GM18951 (cell line): ENCODE measurements around the gene INCENP.

Source experiments
- POLR2A ChIP-seq: IDR thresholded peaks from 4 replicates; pipeline ENCODE4 v1.6.1; 2011; ENCODE audit warnings: mild to moderate bottlenecking; ENCODE audit not compliant: insufficient read length, insufficient read depth; ENCODE audit errors: extremely low read depth
- in situ Hi-C: fragments of 300-500 bp; cut with MboI; formaldehyde crosslinking; loops from one replicate; pipeline ENCODE4 v1.12.0; 2022; ENCODE audit warnings: low sequenced_read_pairs, mixed read lengths, inconsistent platforms; ENCODE audit not compliant: unreplicated experiment

Gene INCENP

DNA sequence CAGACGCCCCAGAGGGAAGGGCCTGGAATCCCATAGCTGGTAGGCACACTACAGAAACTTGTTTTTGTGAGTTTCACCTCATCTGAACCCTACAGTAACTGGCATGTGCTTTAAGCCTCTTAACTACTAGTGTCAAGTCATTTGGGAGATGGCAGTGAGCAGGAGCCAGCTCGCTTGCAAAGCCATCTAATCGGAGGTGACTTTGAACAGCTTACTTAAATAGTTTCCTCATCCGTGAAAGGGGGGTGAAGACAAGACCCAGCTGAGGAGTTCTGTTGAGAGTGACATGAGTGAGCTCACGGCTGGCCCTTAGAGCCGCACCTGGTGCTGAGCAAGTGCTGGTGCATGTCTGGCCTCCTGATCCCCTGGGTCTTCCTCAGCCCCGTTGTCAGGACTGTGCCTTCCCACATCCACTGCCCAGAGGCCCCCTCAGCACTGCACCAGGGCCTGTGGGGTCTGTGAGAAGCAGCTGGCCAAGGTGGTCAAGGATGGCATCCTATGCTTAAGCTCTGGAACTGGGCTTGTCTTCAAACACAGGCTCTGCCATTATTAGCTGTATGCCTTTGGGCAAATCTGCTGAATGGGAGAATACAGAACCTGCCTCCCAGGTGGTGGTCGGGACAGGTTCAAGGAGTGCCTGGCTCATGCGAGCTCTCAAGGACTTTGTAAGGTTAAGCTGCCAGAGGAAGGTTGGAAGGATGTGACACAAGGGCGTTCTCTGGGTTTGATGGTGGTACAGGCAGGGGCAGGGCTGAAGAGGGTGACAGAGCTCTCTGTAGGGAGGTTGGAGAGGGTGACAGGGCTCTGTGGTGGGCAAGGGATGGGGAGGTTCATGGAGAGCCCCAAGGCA is 27.3 kb downstream of the INCENP start:
- TF ChIP-seq POLR2A = no peak
- in situ Hi-C loops = no loop called here

GRCh38 chr11:62151737-62152102 is 27.9 kb downstream of the INCENP start:
- in situ Hi-C loops = no loop called here
- no peak for TF ChIP-seq POLR2A

DNA sequence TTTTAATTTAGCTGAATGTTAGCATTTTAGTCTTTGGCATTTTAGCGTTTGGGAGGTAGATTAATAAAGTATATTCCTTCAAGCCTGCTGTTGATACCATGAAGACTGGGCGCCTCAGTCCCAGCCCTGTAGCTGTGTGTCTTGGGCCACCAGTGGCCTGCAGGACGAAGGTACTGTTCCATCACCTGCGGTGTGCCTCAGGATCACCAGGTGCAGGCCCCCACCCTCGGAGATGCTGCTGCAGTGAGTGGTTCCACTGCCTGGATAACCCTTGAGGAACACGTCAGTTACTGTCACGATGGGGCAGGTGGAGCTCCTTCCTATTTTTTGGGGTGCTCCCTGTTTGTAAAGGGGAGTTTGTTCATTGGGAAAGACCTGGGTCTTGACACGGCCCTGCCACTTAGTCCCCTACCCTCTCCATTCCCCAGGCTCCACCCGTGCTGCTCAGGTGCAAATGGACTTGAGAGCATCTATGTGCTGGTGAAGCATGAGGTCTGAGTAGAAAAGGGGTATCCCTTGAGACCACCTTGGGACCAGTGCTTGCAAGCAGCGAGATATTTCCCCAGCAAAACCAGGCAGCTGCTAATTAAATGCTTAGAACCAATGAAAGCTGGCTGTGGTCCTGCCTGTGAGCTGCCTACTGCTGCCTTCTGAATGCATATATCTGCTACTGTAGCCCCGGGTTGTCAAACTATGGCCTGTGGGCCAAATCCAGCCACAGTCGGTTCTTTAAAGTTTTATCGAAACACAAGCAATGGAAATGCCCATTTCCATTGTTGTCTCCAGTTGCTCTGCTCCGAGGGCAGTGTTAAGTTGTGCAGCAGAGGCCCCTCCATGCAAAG is 28.7 kb downstream of the INCENP start:
- in situ Hi-C loops = no loop called here
- no peak for TF ChIP-seq POLR2A

DNA sequence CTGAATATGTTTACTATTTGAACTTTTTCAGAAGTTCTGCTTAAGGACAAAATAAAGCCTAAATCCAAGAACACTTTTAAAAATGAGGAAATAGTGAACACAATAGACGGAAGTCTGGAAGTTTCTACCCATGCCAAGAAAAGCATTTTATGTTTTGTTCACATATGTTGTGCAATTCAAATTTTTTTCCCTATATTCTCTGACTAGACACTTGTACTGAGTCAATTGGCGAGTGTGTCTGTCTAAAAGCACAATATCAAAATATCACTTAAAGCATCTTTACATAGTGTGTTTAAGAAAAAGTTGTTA is 29.2 kb downstream of the INCENP start:
- TF ChIP-seq POLR2A = no peak
- in situ Hi-C loops = no loop called here

DNA sequence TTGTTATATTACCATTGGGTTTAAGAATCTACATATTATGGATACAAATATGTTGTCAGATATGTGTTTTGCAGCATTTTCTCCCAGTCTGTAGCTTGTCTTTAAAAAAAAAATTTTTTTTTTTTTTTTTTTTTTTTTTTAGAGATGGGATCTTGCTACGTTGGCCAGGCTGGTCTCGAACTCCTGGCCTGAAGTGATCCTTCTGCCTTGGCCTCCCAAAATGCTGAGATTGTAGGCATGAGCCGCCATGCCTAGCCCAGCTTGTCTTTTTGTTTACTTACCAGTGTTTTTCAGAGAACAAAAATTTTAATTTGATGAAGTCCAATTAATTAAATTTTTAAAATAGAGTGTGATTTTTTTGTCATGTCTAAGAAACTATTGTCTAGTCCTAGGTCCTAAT is 29.8 kb downstream of the INCENP start:
- no peak for TF ChIP-seq POLR2A
- in situ Hi-C loops = no loop called here

- in situ Hi-C loops = no loop called here
- TF ChIP-seq POLR2A = no peak
Measured at GRCh38 chr11:62157603-62158002, 33.8 kb downstream of the INCENP start.

GRCh38 chr11:62166371-62166770 is 42.6 kb downstream of the INCENP start:
- in situ Hi-C loops = no loop called here
- TF ChIP-seq POLR2A = no peak

DNA sequence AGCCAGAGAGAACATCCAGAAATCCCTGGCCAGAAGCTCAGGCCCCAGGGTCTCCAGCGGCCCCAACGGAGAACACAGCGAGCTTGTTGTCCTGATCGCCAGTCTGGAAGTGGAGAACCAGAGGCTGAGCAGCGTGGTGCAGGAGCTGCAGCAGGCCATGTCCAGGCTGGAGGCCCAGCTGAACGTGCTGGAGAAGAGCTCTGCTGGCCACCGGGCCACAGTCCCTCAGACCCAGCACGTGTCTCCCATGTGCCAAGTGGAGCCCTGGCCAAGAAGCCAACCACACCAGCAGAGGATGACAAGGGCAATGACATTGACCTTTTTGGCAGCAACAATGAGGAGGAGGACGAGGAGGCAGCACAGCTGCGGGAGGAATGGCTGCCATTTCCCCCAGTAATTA is 45.6 kb downstream of the INCENP start:
- TF ChIP-seq POLR2A = no peak
- in situ Hi-C loops = no loop called here

DNA sequence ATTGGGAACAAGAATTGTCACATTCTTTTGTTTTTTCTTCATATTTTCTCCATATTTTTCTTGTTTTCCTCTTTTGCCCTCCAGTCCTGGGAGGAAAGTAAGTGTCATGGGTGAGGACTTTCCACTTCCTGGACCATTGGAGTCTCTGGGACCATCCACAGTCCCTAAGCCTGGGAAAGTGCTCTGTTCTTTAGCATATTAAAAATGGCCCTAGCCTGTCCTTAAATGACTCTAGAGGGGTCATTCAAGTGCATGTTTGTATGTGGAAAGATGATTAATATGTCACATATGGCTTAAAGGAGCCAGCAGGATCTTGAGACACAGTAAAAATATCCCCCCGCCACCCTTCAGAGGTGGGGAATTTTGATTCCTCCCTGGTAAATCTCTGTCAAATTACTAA is 46.1 kb downstream of the INCENP start:
- no peak for TF ChIP-seq POLR2A
- in situ Hi-C loops = no loop called here

DNA sequence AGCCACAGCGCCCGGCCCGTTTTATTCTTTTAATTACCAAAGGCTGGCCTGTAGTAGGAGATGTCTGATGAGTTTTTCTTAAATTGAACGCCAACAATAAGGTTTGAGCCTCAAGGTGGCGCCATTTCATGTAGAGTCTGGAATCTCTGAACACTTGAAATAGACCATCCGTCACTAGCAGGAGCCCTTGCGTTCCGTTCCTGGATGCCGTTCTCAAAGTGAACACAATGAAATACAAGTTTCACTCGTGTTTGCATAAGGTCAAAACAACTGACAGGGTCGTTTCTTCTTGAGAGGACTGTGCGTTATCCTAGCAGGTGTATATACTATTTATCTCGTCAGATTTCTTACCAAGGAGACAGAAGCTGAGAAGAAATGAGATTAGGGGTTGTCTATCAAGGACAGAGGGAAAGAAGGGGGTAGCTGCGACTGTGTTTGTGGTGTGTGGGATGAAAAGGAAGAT is 47.5 kb downstream of the INCENP start:
- no peak for TF ChIP-seq POLR2A
- in situ Hi-C loops = no loop called here

DNA sequence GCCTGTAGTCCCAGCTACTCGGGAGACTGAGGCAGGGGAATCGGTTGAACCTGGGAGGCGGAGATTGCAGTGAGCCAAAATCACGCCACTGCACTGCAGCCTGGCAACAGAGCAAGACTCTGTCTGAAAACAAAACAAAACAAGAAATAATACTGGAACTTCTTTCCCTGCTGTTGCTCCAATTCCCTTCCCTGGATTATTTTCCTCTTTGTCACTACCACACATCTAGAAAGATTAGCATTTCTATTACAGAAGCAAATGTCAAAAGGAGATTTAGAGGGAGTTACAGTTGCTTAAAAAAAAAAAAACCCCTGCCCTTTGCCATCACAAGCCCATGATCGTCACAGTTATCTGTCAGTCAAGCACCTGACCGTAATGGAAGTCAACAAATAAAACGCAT is 48.5 kb downstream of the INCENP start:
- in situ Hi-C loops = no loop called here

DNA sequence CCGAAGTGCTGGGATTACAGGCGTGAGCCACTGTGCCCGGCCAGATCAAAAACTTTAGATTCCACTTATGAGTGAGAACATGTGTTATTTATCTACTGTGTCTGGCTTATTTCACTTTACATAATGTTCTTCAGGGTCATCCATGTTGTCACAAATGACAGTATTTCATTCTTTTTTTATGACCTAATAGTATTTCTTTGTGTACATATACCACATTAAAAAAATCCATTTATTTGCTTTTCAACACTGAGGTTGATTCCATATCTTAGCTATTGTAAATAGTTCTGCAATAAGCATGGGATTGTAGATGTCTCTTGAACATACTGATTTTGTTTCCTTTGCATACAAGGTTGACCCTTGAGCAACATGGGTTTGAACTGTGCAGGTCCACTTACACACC is 53.0 kb downstream of the INCENP start:
- no peak for TF ChIP-seq POLR2A
- in situ Hi-C loops = no loop called here

More for the DNA sequence above, 48.5 kb downstream of the INCENP start:
- no peak for TF ChIP-seq POLR2A

DNA sequence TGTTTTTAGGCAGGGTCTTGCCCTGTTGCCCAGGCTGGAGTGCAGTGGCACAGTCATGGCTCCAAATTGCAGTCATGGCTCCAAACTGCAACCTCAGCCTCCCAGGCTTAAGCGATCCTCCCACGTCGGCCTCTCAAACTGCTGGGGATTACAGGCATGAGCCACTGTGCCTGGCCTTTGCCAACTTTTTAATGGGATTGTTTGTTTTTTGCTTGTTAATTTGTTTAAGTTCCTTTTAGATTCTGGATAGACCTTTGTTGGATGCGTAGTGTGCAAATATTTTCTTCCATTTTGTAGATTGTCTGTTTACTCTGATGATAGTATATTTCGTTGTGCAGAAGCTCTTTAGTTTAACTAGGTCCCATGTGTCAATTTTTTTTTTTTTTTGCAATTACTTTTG is 56.2 kb downstream of the INCENP start:
- no peak for TF ChIP-seq POLR2A
- in situ Hi-C loops = no loop called here

GRCh38 chr11:62181097-62181496 is 57.3 kb downstream of the INCENP start:
- TF ChIP-seq POLR2A = no peak
- in situ Hi-C loops = no loop called here
